K562 (cell line): ENCODE data around the gene SCYL1. TPM values are rescaled to one million over a fixed set of nuclear protein-coding genes. Genes with fewer than 3 reads are reported as not detected.

Experiments used
- ARID1B ChIP-seq: fragments of 450-650 bp; IDR thresholded peaks from 2 replicates; pipeline ENCODE4 v1.6.1; 2016; ENCODE audit warnings: antibody characterized with exemption, mild to moderate bottlenecking, inconsistent platforms
- BCL6 ChIP-seq: fragments of 250-450 bp; sonication (Bioruptor Pico); IDR thresholded peaks from 2 replicates; pipeline ENCODE4 v1.4.0; 2020
- CBFA2T3 ChIP-seq: fragments of 450-650 bp; IDR thresholded peaks from 2 replicates; pipeline ENCODE4 v1.6.1; 2017
- CREM ChIP-seq: IDR thresholded peaks from 2 replicates; pipeline ENCODE4 v1.6.1; 2014; ENCODE audit warnings: antibody characterized with exemption, low read depth
- CXXC5 ChIP-seq: fragments of 250-450 bp; sonication (Bioruptor Pico); IDR thresholded peaks from 2 replicates; pipeline ENCODE4 v1.8.0; 2022; ENCODE audit warnings: inconsistent platforms, mild to moderate bottlenecking, moderate library complexity
- DACH1 ChIP-seq: fragments of 450-650 bp; IDR thresholded peaks from 2 replicates; pipeline ENCODE4 v1.6.1; 2018; ENCODE audit not compliant: partially characterized antibody
- DDX20 ChIP-seq: fragments of 450-650 bp; IDR thresholded peaks from 2 replicates; pipeline ENCODE4 v1.6.1; 2016; ENCODE audit warnings: missing genetic modification characterization, low read depth, mild to moderate bottlenecking, missing compliant biosample characterization, moderate library complexity
- DPF2 ChIP-seq: fragments of 450-650 bp; IDR thresholded peaks from 2 replicates; pipeline ENCODE4 v1.6.1; 2016
- E2F4 ChIP-seq: sonication (generic); formaldehyde crosslinking; IDR thresholded peaks from 2 replicates; pipeline ENCODE4 v1.8.0; 2022; ENCODE audit warnings: mild to moderate bottlenecking, low read depth, missing genetic modification reagents
- ESRRA ChIP-seq: fragments of 450-650 bp; IDR thresholded peaks from 2 replicates; pipeline ENCODE4 v1.6.1; 2014; ENCODE audit warnings: low read depth, mild to moderate bottlenecking, moderate library complexity, borderline replicate concordance
- GTF2E2 ChIP-seq: fragments of 200-800 bp; sonication (Bioruptor generic); IDR thresholded peaks from 2 replicates; pipeline ENCODE4 v1.6.1; 2016; ENCODE audit warnings: missing genetic modification characterization, missing compliant biosample characterization
- HDAC1 ChIP-seq, 2 experiments: fragments of 450-650 bp; IDR thresholded peaks; 2 replicates each; pipeline ENCODE4 v1.6.1; 2016 to 2017; ENCODE audit warnings: inconsistent platforms in 1 of 2, mild to moderate bottlenecking in 1 of 2, moderate library complexity in 1 of 2
- IFI16 ChIP-seq: fragments of 250-450 bp; sonication (Bioruptor Pico); IDR thresholded peaks from 2 replicates; pipeline ENCODE4 v2.1.2; 2022; ENCODE audit warnings: mild to moderate bottlenecking, inconsistent platforms
- MBD2 ChIP-seq: sonication (generic); IDR thresholded peaks from 2 replicates; pipeline ENCODE4 v1.6.1; 2016; ENCODE audit warnings: low read depth, borderline replicate concordance
- NBN ChIP-seq: fragments of 450-650 bp; IDR thresholded peaks from 2 replicates; pipeline ENCODE4 v1.6.1; 2016; ENCODE audit warnings: low read depth, mild to moderate bottlenecking
- NEUROD1 ChIP-seq: fragments of 150-350 bp; IDR thresholded peaks from 2 replicates; pipeline ENCODE4 v1.6.1; 2014; ENCODE audit warnings: borderline replicate concordance, low read length, low read depth; ENCODE audit not compliant: partially characterized antibody
- RAD21 ChIP-seq, 2 experiments: fragments of 250-450 bp in 1 of 2; fragments of 450-650 bp in 1 of 2; sonication (Bioruptor Pico) in 1 of 2; formaldehyde crosslinking in 1 of 2; IDR thresholded peaks in 1 of 2; conservative IDR thresholded peaks in 1 of 2; 2 replicates each; pipeline versions ENCODE4 v1.4.0 to v1.8.0; 2020 to 2022; ENCODE audit warnings: mild to moderate bottlenecking in 2 of 2, moderate library complexity in 1 of 2
- RHOXF2B ChIP-seq: fragments of 250-450 bp; sonication (Bioruptor Pico); conservative IDR thresholded peaks from 2 replicates; pipeline ENCODE4 v1.5.1; 2021
- RNF2 ChIP-seq: sonication (generic); IDR thresholded peaks from 2 replicates; pipeline ENCODE4 v1.6.1; 2016
- TRIM28 ChIP-seq: fragments of 450-650 bp; IDR thresholded peaks from 2 replicates; pipeline ENCODE4 v1.6.1; 2017
- ZBTB8A ChIP-seq: fragments of 450-650 bp; IDR thresholded peaks from 2 replicates; pipeline ENCODE4 v1.6.1; 2018; ENCODE audit warnings: mild to moderate bottlenecking, moderate library complexity; ENCODE audit not compliant: partially characterized antibody
- ZNF124 ChIP-seq: sonication (generic); formaldehyde crosslinking; IDR thresholded peaks from 2 replicates; pipeline ENCODE4 v1.8.1; 2022; ENCODE audit warnings: missing genetic modification reagents
- ZNF444 ChIP-seq: fragments of 250-450 bp; sonication (Bioruptor Pico); IDR thresholded peaks from 2 replicates; pipeline ENCODE4 v1.4.0; 2020; ENCODE audit warnings: mild to moderate bottlenecking, moderate library complexity
- ZNF644 ChIP-seq: fragments of 200-800 bp; sonication (Bioruptor generic); IDR thresholded peaks from 2 replicates; pipeline ENCODE4 v1.6.1; 2016; ENCODE audit warnings: low read depth, missing genetic modification characterization, missing compliant biosample characterization
- ZZZ3 ChIP-seq: fragments of 450-650 bp; IDR thresholded peaks from 2 replicates; pipeline ENCODE4 v1.6.1; 2016; ENCODE audit warnings: antibody characterized with exemption, mild to moderate bottlenecking, moderate library complexity
- polyA plus RNA-seq, 8 experiments: library from polyadenylated mRNA; depleted of rRNA in 4 of 8; stranded (reverse) in 5 of 8; unstranded in 3 of 8; fragments of >200 nt; fragmentation: Nextera tagmentation in 2 of 8; fragmentation: Illumina TruSeq in 1 of 8; extraction: Ambion mirVana in 2 of 8; extraction: Trizol in 1 of 8; gene quantifications; 2 replicates each; pipeline versions ENCODE4 v1.2.1 to v1.2.3, GENCODE V29; 2011 to 2014; ENCODE audit warnings: inconsistent platforms in 1 of 8, missing spikeins in 1 of 8
- total RNA-seq, 7 experiments: library from RNA; depleted of rRNA in 6 of 7; stranded (reverse); fragments of >200 nt in 6 of 7; fragmentation: Illumina TruSeq in 2 of 7; extraction: Trizol in 2 of 7; gene quantifications; 2 replicates each; pipeline versions ENCODE4 v1.2.1 to v1.2.3, GENCODE V29; 2011 to 2021; ENCODE audit warnings: low replicate concordance in 1 of 7
- TF ChIP-seq, protein P1 (sequence below): fragments of 450-650 bp; IDR thresholded peaks from 2 replicates; pipeline ENCODE4 v1.6.1; 2017; ENCODE audit warnings: antibody characterized with exemption
- TF ChIP-seq, protein P2 (sequence below): fragments of 450-650 bp; formaldehyde crosslinking; IDR thresholded peaks from 2 replicates; pipeline ENCODE4 v1.4.0; 2020; ENCODE audit warnings: mild to moderate bottlenecking, moderate library complexity

The SCYL1 gene
- total and polyA plus RNA-seq, 9 of the 15 experiments (the other 6 are each of a cell fraction or from before 2014, with no cell fraction given), result 1.9 to 145 (median 57.6) TPM

GRCh38 chr11:65491614-65492386, 33.1 kb upstream of the SCYL1 start (continued):
- no peak for TF ChIP-seq DDX20 (tag)
- no peak for TF ChIP-seq DACH1
- peak; percentile 69 for TF ChIP-seq DPF2
- TF ChIP-seq IFI16 (CRISPR knock-in tag), result no peak
- 0 out of 2 replicates have a peak, but pooled peaks have one; percentile 11 for TF ChIP-seq ESRRA
- peak; percentile 36 for TF ChIP-seq CXXC5 (CRISPR knock-in tag)
- no peak for TF ChIP-seq ZNF444
- TF ChIP-seq, protein P1, sequence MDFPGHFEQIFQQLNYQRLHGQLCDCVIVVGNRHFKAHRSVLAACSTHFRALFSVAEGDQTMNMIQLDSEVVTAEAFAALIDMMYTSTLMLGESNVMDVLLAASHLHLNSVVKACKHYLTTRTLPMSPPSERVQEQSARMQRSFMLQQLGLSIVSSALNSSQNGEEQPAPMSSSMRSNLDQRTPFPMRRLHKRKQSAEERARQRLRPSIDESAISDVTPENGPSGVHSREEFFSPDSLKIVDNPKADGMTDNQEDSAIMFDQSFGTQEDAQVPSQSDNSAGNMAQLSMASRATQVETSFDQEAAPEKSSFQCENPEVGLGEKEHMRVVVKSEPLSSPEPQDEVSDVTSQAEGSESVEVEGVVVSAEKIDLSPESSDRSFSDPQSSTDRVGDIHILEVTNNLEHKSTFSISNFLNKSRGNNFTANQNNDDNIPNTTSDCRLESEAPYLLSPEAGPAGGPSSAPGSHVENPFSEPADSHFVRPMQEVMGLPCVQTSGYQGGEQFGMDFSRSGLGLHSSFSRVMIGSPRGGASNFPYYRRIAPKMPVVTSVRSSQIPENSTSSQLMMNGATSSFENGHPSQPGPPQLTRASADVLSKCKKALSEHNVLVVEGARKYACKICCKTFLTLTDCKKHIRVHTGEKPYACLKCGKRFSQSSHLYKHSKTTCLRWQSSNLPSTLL, result 0 out of 2 replicates have a peak, but pooled peaks have one; percentile 33
- peak; percentile 64 for TF ChIP-seq ARID1B
- TF ChIP-seq CBFA2T3, result no peak
- TF ChIP-seq CREM, result peak; percentile 25; the same call in 1 of the 2 replicates
- 0 out of 2 replicates have a peak, but pooled peaks have one; percentile 40 for TF ChIP-seq NBN
- TF ChIP-seq ZNF124 (CRISPR knock-in tag), result no peak
- TF ChIP-seq GTF2E2 (tag), result no peak
- TF ChIP-seq ZZZ3, result no peak
- TF ChIP-seq RHOXF2B (CRISPR knock-in tag), result no peak
- TF ChIP-seq, protein P2, sequence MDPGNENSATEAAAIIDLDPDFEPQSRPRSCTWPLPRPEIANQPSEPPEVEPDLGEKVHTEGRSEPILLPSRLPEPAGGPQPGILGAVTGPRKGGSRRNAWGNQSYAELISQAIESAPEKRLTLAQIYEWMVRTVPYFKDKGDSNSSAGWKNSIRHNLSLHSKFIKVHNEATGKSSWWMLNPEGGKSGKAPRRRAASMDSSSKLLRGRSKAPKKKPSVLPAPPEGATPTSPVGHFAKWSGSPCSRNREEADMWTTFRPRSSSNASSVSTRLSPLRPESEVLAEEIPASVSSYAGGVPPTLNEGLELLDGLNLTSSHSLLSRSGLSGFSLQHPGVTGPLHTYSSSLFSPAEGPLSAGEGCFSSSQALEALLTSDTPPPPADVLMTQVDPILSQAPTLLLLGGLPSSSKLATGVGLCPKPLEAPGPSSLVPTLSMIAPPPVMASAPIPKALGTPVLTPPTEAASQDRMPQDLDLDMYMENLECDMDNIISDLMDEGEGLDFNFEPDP (CRISPR knock-in tag), result no peak
- TF ChIP-seq TRIM28, result no peak
- TF ChIP-seq MBD2, result no peak
- TF ChIP-seq HDAC1 (IDR thresholded peaks at IDR 0.05), result peak in 1 of 2 experiments; percentile 43; a peak in 2 of 4 replicates
- no peak for TF ChIP-seq ZBTB8A
- TF ChIP-seq E2F4 (CRISPR knock-in tag), result no peak
- peak; percentile 37 for TF ChIP-seq NEUROD1
- TF ChIP-seq RNF2, result no peak
- no peak for TF ChIP-seq BCL6
- TF ChIP-seq RAD21 (CRISPR knock-in tag; conservative IDR thresholded peaks at IDR 0.05 in 1 of 2, IDR thresholded peaks at IDR 0.05 in 1 of 2), result 0 out of 4 replicates have a peak, but pooled peaks of 1 of the 2 experiments have one; percentile 1
- peak; percentile 58; the same call in 1 of the 2 replicates for TF ChIP-seq ZNF644 (tag)
